ENCODE measurements around the gene KCNK15.

GRCh38 chr20:44754554-44754953 lies 8.9 kb downstream of the KCNK15 start:
- TF ChIP-seq, protein P1, sequence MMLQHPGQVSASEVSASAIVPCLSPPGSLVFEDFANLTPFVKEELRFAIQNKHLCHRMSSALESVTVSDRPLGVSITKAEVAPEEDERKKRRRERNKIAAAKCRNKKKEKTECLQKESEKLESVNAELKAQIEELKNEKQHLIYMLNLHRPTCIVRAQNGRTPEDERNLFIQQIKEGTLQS (IDR thresholded peaks at IDR 0.05): no peak
- TF ChIP-seq, protein P2, sequence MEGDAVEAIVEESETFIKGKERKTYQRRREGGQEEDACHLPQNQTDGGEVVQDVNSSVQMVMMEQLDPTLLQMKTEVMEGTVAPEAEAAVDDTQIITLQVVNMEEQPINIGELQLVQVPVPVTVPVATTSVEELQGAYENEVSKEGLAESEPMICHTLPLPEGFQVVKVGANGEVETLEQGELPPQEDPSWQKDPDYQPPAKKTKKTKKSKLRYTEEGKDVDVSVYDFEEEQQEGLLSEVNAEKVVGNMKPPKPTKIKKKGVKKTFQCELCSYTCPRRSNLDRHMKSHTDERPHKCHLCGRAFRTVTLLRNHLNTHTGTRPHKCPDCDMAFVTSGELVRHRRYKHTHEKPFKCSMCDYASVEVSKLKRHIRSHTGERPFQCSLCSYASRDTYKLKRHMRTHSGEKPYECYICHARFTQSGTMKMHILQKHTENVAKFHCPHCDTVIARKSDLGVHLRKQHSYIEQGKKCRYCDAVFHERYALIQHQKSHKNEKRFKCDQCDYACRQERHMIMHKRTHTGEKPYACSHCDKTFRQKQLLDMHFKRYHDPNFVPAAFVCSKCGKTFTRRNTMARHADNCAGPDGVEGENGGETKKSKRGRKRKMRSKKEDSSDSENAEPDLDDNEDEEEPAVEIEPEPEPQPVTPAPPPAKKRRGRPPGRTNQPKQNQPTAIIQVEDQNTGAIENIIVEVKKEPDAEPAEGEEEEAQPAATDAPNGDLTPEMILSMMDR (IDR thresholded peaks at IDR 0.05; ENCODE audit: low read depth, low read length, missing input control): no peak
- TF ChIP-seq TAF1 (conservative IDR thresholded peaks at IDR 0.05): no peak
- TF ChIP-seq YY1 (IDR thresholded peaks at IDR 0.05): no peak
- TF ChIP-seq, protein P3, sequence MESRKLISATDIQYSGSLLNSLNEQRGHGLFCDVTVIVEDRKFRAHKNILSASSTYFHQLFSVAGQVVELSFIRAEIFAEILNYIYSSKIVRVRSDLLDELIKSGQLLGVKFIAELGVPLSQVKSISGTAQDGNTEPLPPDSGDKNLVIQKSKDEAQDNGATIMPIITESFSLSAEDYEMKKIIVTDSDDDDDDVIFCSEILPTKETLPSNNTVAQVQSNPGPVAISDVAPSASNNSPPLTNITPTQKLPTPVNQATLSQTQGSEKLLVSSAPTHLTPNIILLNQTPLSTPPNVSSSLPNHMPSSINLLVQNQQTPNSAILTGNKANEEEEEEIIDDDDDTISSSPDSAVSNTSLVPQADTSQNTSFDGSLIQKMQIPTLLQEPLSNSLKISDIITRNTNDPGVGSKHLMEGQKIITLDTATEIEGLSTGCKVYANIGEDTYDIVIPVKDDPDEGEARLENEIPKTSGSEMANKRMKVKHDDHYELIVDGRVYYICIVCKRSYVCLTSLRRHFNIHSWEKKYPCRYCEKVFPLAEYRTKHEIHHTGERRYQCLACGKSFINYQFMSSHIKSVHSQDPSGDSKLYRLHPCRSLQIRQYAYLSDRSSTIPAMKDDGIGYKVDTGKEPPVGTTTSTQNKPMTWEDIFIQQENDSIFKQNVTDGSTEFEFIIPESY (IDR thresholded peaks at IDR 0.05): no peak
- no peak for TF ChIP-seq RXRA (IDR thresholded peaks at IDR 0.05)
- TF ChIP-seq REST (IDR thresholded peaks at IDR 0.05): no peak
- TF ChIP-seq RAD21 (IDR thresholded peaks at IDR 0.05): no peak
- TF ChIP-seq FOXA1 (IDR thresholded peaks at IDR 0.05): no peak
- TF ChIP-seq EGR1 (IDR thresholded peaks at IDR 0.05; ENCODE audit: low read depth in 2 of 2): no peak
